Activated naive CD4-positive, alpha-beta T cell treated with anti-CD3 and anti-CD28 coated beads, Interleukin-2, amount 50 U/mL, for 16 hours (primary cell): Measurements from ENCODE around the gene SAMD10.
A peak's percentile ranks its signal among the peaks of the same experiment; 100 is the strongest.
"Not testable (repeated sequence)": the region's sequence is repeated elsewhere in the genome, so short reads cannot be mapped to it uniquely, and the experiment has no call there.

Source experiments
- DNase-seq: peaks from one replicate; pipeline ENCODE4 v3.0.0-alpha.2; 2020

Gene SAMD10

GRCh38 chr20:63968136-63968927 is 11.1 kb downstream of the SAMD10 start:
- DNase-seq: peak; percentile 11

GRCh38 chr20:63967330-63968135 is 11.9 kb downstream of the SAMD10 start:
- peak; percentile 10 for DNase-seq

GRCh38 chr20:63966944-63967322 is 12.5 kb downstream of the SAMD10 start:
- DNase-seq: no peak

GRCh38 chr20:63966172-63966943 is 13.1 kb downstream of the SAMD10 start:
- DNase-seq: no peak

GRCh38 chr20:63964412-63964811 is 15.0 kb downstream of the SAMD10 start:
- DNase-seq: no peak

GRCh38 chr20:63963784-63964301 is 15.6 kb downstream of the SAMD10 start:
- no peak for DNase-seq

GRCh38 chr20:63963348-63963741 is 16.1 kb downstream of the SAMD10 start:
- no peak for DNase-seq

- no peak for DNase-seq
These were observed 16.8 kb downstream of the SAMD10 start for GRCh38 chr20:63962426-63963347.

- DNase-seq: no peak
These were observed 17.6 kb downstream of the SAMD10 start for GRCh38 chr20:63961664-63962425.

- not testable (repeated sequence) for DNase-seq
These were observed 18.5 kb downstream of the SAMD10 start for GRCh38 chr20:63960654-63961621.

GRCh38 chr20:63959699-63960075 is 19.8 kb downstream of the SAMD10 start:
- no peak for DNase-seq

GRCh38 chr20:63958964-63959698 is 20.3 kb downstream of the SAMD10 start:
- no peak for DNase-seq

GRCh38 chr20:63958471-63958870 is 21.0 kb downstream of the SAMD10 start:
- DNase-seq: no peak

GRCh38 chr20:63957690-63958441 is 21.6 kb downstream of the SAMD10 start:
- peak; percentile 54 for DNase-seq

GRCh38 chr20:63957004-63957689 is 22.3 kb downstream of the SAMD10 start:
- DNase-seq: peak; percentile 81

GRCh38 chr20:63956664-63957003 is 22.8 kb downstream of the SAMD10 start:
- DNase-seq: no peak

GRCh38 chr20:63955827-63956663 is 23.4 kb downstream of the SAMD10 start, which contains the start of gene UCKL1:
Gene UCKL1, minus strand, starts transcription at chr20:63956416. Its CDS starts 44 bp downstream, at chr20:63956372.
- DNase-seq: peak; percentile 91
